Endothelial cell of umbilical vein (primary cell): Measurements from ENCODE around the gene PARM1. TPM values are rescaled to one million over a fixed set of nuclear protein-coding genes. Genes with fewer than 3 reads are reported as not detected.

Experiments used
- BruUV-seq: library from RNA; stranded (reverse); fragments of 400-500 nt; replicated peaks from 2 replicates; lab custom pipeline; 2021; lab: Mats Ljungman, UMichigan
- CTCF ChIA-PET: fragments of 300-600, 350-600 bp; sonication (Branson Sonifier 250); formaldehyde crosslinking; loops from one replicate; lab custom pipeline; 2021; ENCODE audit warnings: antibody characterized with exemption, inconsistent platforms; lab: Charles Lee
- POLR2A ChIA-PET: fragments of 300-600, 350-600 bp; sonication (Branson Sonifier 250); formaldehyde crosslinking; loops from one replicate; lab custom pipeline; 2021; ENCODE audit warnings: antibody characterized with exemption, inconsistent platforms; lab: Charles Lee
- DNase-seq: peaks from one replicate; pipeline ENCODE4 v3.0.0-alpha.2; 2011; ENCODE audit warnings: low read depth, low spot score
- FAIRE-seq: peaks from 2 replicates; lab custom pipeline; 2011; peaks lifted over from hg19 to GRCh38; lab: Jason Lieb, UNC
- H2AFZ ChIP-seq: 2 replicates; pipeline ENCODE4 v1.6.0; 2012; ENCODE audit warnings: low read depth, low read length, control low read depth, inconsistent platforms
- H3K27ac ChIP-seq: 2 replicates; pipeline ENCODE4 v1.5.1; 2011; ENCODE audit warnings: low read depth, mild to moderate bottlenecking, control low read depth, low read length, moderate library complexity; ENCODE audit not compliant: insufficient read depth
- H3K27me3 ChIP-seq, 2 experiments: 2 replicates each; pipeline versions ENCODE4 v1.6.0 to v1.6.1; 2011; ENCODE audit warnings: low read length in 2 of 2, mixed read lengths in 1 of 2; ENCODE audit not compliant: control insufficient read depth in 2 of 2, insufficient read depth in 2 of 2
- H3K36me3 ChIP-seq, 2 experiments: 2 replicates in 1 of 2; 3 replicates in 1 of 2; pipeline ENCODE4 v1.5.1; 2011; ENCODE audit warnings: low read length in 2 of 2, mild to moderate bottlenecking in 1 of 2, moderate library complexity in 1 of 2; ENCODE audit not compliant: control insufficient read depth in 2 of 2, insufficient read depth in 2 of 2; ENCODE audit errors: extremely low read depth in 1 of 2
- H3K4me1 ChIP-seq: 3 replicates; pipeline ENCODE4 v1.5.1; 2011; ENCODE audit warnings: mild to moderate bottlenecking, low read length; ENCODE audit not compliant: control insufficient read depth, insufficient read depth; ENCODE audit errors: extremely low read depth
- H3K4me2 ChIP-seq: 2 replicates; pipeline ENCODE4 v1.6.1; 2011; ENCODE audit warnings: low read length, control low read depth, mixed read lengths; ENCODE audit not compliant: insufficient read depth
- H3K4me3 ChIP-seq, 3 experiments: fragments of 200-600 bp in 1 of 3; sonication (generic), shearing (Covaris generic) in 1 of 3; replicated peaks in 1 of 3; 2 replicates each; pipeline ENCODE4 v1.5.1; 2011 to 2016; ENCODE audit warnings: control low read depth in 3 of 3, low read length in 3 of 3, mild to moderate bottlenecking in 2 of 3, inconsistent platforms in 1 of 3, low read depth in 1 of 3, moderate library complexity in 1 of 3; ENCODE audit not compliant: insufficient read depth in 1 of 3
- H3K79me2 ChIP-seq: 2 replicates; pipeline ENCODE4 v1.6.0; 2012; ENCODE audit warnings: low read length, inconsistent platforms; ENCODE audit not compliant: control insufficient read depth, insufficient read depth
- H3K9ac ChIP-seq: replicated peaks from 2 replicates; pipeline ENCODE3; 2011; ENCODE audit warnings: low read length, control low read depth; ENCODE audit not compliant: insufficient read depth; ENCODE audit errors: extremely low read depth
- H3K9me1 ChIP-seq: replicated peaks from 3 replicates; pipeline ENCODE4 v1.6.0; 2011; ENCODE audit warnings: mild to moderate bottlenecking, low read length; ENCODE audit not compliant: control insufficient read depth, insufficient read depth; ENCODE audit errors: extremely low read depth
- H3K9me3 ChIP-seq: replicated peaks from 2 replicates; pipeline ENCODE4 v1.5.1; 2012; ENCODE audit warnings: low read length, inconsistent platforms; ENCODE audit not compliant: control insufficient read depth, insufficient read depth
- H4K20me1 ChIP-seq: replicated peaks from 2 replicates; pipeline ENCODE3; 2011; ENCODE audit warnings: mild to moderate bottlenecking, low read length; ENCODE audit not compliant: control insufficient read depth, insufficient read depth; ENCODE audit errors: extremely low read depth
- CTCF ChIP-seq, 2 donors: IDR thresholded peaks; 1 replicate in 1 of 2; 2 replicates in 1 of 2; pipeline ENCODE4 v1.5.1; 2011; ENCODE audit warnings: low read length in 2 of 2, mild to moderate bottlenecking in 2 of 2, moderate library complexity in 2 of 2, control low read depth in 1 of 2, inconsistent platforms in 1 of 2, low read depth in 1 of 2; ENCODE audit not compliant: insufficient read depth in 1 of 2; ENCODE audit errors: extremely low read depth in 1 of 2
- EZH2 ChIP-seq: IDR thresholded peaks from 2 replicates; pipeline ENCODE4 v1.6.1; 2012; ENCODE audit warnings: borderline replicate concordance, low read depth, mild to moderate bottlenecking, moderate library complexity, low read length, inconsistent platforms; ENCODE audit not compliant: severe bottlenecking
- FOS ChIP-seq: IDR thresholded peaks from 2 replicates; pipeline ENCODE4 v1.6.1; 2011; ENCODE audit warnings: mild to moderate bottlenecking, low read length, moderate library complexity, borderline replicate concordance; ENCODE audit not compliant: insufficient read depth
- GATA2 ChIP-seq: IDR thresholded peaks from 2 replicates; pipeline ENCODE4 v1.7.0; 2011; ENCODE audit warnings: low read depth, mild to moderate bottlenecking, moderate library complexity, mixed read lengths, low read length; ENCODE audit not compliant: insufficient read length, insufficient read depth
- JUN ChIP-seq: IDR thresholded peaks from 2 replicates; pipeline ENCODE4 v1.6.1; 2011; ENCODE audit warnings: borderline replicate concordance, low read depth; ENCODE audit not compliant: insufficient read length, insufficient read depth
- MAX ChIP-seq: IDR thresholded peaks from 2 replicates; pipeline ENCODE4 v1.6.1; 2011; ENCODE audit not compliant: insufficient read depth, insufficient read length
- MYC ChIP-seq: IDR thresholded peaks from one replicate; pipeline ENCODE4 v1.6.1; 2011; ENCODE audit warnings: mild to moderate bottlenecking, low read depth, low read length
- POLR2A ChIP-seq: IDR thresholded peaks from 2 replicates; pipeline ENCODE4 v1.6.1; 2012; ENCODE audit warnings: low read depth, mild to moderate bottlenecking, control low read depth, low read length
- POLR2AphosphoS5 ChIP-seq: IDR thresholded peaks from 2 replicates; pipeline ENCODE4 v1.6.1; 2012; ENCODE audit warnings: low read depth, mild to moderate bottlenecking, control low read depth, low read length, moderate library complexity; ENCODE audit not compliant: insufficient read depth
- dilution Hi-C: fragments of 300-500 bp; cut with MboI; formaldehyde crosslinking; loops from one replicate; pipeline ENCODE4 v1.15.0; 2019; ENCODE audit warnings: low sequenced_read_pairs; ENCODE audit not compliant: extremely low pct_ligation_motif_present
- intact Hi-C: fragments of 100-400 bp; cut with micrococcal nuclease; formaldehyde crosslinking; loops from one replicate; pipeline ENCODE4 v1.10.0; 2022
- polyA plus RNA-seq, 4 experiments: library from polyadenylated mRNA; depleted of rRNA in 3 of 4; stranded (reverse) in 3 of 4; unstranded in 1 of 4; fragments of >200 nt; gene quantifications; 2 replicates each; pipeline versions ENCODE4 v1.2.1 to v1.2.3, GENCODE V29; 2011 to 2012; ENCODE audit warnings: missing spikeins in 1 of 4
- total RNA-seq: library from RNA; stranded (reverse); gene quantifications from 2 replicates; pipeline ENCODE4 v1.2.3, GENCODE V29; 2021

The PARM1 gene
- total and polyA plus RNA-seq, 2 donors (not counting 3 experiments of a cell fraction or from before 2014, with no cell fraction given), result 0.01 TPM; not detected in 1

- no peaks in the 10 kb centered on the region for H3K79me2 ChIP-seq
- TF ChIP-seq EZH2 (no peak), POLR2AphosphoS5 (no peak), POLR2A (no peak), MAX (no peak), CTCF (IDR thresholded peaks at IDR 0.05; ENCODE audit: extremely low read depth in 1 of 2, insufficient read depth in 1 of 2, low read depth in 1 of 2, low read length in 2 of 2) (no peak), FOS (no peak), GATA2 (no peak), JUN (no peak), MYC (no peak)
- intact Hi-C loops (no loop called here), dilution Hi-C loops (no loop called here)
- H3K4me2 ChIP-seq, result no peak overlapping the region
- no peaks in the 10 kb centered on the region for H3K9me1 ChIP-seq
- no TSS peak for BruUV-seq
- H3K27me3 ChIP-seq, result no peaks in the 10 kb centered on the region
- ChIA-PET CTCF (no interaction called here), POLR2A (no interaction called here)
- no peak overlapping the region for H3K27ac ChIP-seq
- H3K9ac ChIP-seq, result no peak overlapping the region
- H4K20me1 ChIP-seq, result no peaks in the 10 kb centered on the region
- no peak overlapping the region for H2AFZ ChIP-seq
- H3K9me3 ChIP-seq, result no peaks in the 10 kb centered on the region
- DNase-seq (no peak), FAIRE-seq (no peak)
- H3K4me3 ChIP-seq, result no peak overlapping the region
- H3K36me3 ChIP-seq, result no peaks in the 10 kb centered on the region
- H3K4me1 ChIP-seq, result no peaks in the 10 kb centered on the region
Observed at GRCh38 chr4:75054078-75054477, 121.2 kb downstream of the PARM1 start.
